ENCODE data around the gene TOR1A.
A peak's percentile ranks its signal among the peaks of the same experiment; 100 is the strongest.

Gene TOR1A

DNA sequence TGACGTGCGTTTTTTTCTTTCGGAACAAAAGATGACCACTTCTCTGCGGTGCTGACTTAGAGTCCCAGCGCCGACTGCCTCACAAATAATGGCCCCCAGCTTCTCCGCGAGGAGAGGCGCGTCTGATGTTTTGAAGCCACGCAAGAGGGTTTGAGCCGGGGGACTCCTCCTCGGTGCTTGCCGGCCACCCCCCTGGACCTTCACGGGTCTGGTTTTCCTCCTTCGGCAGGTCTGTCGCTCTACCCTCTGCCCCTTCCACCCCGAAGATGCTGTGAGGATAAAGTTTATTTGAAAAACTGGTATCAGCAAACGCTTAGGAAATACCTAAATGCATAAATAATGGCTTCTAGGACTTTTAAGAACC lies 11.9 kb upstream of the TOR1A start:
- Histone ChIP-seq H3K36me3 (peaks cover 18% of the 10 kb centered on the region), H3K9me3 (no peaks in the 10 kb centered on the region), H3K4me1 (peaks cover 13% of the 10 kb centered on the region), H3K4me3 (ENCODE audit: low read depth, low read length) (peak overlapping the region; percentile 92), H3K27me3 (no peaks in the 10 kb centered on the region)
- TF ChIP-seq, protein P1, sequence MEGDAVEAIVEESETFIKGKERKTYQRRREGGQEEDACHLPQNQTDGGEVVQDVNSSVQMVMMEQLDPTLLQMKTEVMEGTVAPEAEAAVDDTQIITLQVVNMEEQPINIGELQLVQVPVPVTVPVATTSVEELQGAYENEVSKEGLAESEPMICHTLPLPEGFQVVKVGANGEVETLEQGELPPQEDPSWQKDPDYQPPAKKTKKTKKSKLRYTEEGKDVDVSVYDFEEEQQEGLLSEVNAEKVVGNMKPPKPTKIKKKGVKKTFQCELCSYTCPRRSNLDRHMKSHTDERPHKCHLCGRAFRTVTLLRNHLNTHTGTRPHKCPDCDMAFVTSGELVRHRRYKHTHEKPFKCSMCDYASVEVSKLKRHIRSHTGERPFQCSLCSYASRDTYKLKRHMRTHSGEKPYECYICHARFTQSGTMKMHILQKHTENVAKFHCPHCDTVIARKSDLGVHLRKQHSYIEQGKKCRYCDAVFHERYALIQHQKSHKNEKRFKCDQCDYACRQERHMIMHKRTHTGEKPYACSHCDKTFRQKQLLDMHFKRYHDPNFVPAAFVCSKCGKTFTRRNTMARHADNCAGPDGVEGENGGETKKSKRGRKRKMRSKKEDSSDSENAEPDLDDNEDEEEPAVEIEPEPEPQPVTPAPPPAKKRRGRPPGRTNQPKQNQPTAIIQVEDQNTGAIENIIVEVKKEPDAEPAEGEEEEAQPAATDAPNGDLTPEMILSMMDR (IDR thresholded peaks at IDR 0.05; ENCODE audit: low read depth, low read length), result no peak
- DNase-seq, result no peak

DNA sequence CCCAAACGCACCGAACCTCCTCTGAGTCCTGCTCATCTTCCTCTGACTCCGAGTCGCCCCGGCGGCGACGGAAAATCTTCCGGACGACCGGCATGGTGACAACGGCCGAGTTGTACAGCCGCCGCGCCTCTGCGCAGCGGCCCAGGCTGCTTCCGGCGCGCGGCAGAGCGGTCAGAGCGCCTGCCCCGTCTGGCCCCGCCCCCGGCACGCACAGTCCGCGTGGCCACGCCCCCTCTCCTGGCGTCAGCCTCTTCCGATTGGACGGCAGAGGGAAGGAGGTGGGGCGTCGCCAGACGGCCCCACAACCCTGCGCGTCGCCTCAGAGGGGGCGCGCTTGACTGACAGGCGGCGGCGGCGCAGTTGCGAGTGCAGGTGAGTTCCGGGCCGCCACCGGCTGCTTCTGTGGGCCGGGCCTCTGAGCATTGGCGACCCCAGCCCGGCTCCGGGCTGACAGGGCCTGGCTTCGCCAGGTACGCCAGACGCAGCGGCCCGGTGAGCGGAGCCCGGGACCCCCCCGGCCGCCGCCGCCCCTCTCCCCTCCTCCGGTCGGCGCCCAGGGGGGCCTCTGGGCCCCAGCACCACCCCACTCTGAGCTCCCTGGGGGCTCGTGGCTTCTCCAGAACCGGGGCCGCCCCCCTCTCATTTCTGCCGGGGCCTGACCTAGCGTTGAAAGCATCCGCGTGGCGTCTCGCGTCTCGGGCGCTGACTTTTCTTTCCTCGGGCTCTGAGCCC lies 11.4 kb upstream of the TOR1A start, which contains the start of the genes C9orf78 and USP20:
Gene C9orf78 (minus strand): TSS at position 148 of the 732 bp plus-strand sequence. CDS start 54 bp downstream, at position 94.
Gene USP20 (plus strand): TSS at position 331 of the 732 bp plus-strand sequence. CDS start 17,098 bp downstream, outside the sequence.
- Histone ChIP-seq H3K4me3 (ENCODE audit: low read depth, low read length) (peak within 1 kb of the TSS; percentile 92), H3K4me1 (peaks cover 12% of the 10 kb centered on the region), H3K27me3 (no peaks in the 10 kb centered on the region), H3K9me3 (no peaks in the 10 kb centered on the region), H3K36me3 (peaks cover 21% of the 10 kb centered on the region)
- DNase-seq, result peak; percentile 99
- TF ChIP-seq, protein P1 (IDR thresholded peaks at IDR 0.05; ENCODE audit: low read depth, low read length), result no peak

DNA sequence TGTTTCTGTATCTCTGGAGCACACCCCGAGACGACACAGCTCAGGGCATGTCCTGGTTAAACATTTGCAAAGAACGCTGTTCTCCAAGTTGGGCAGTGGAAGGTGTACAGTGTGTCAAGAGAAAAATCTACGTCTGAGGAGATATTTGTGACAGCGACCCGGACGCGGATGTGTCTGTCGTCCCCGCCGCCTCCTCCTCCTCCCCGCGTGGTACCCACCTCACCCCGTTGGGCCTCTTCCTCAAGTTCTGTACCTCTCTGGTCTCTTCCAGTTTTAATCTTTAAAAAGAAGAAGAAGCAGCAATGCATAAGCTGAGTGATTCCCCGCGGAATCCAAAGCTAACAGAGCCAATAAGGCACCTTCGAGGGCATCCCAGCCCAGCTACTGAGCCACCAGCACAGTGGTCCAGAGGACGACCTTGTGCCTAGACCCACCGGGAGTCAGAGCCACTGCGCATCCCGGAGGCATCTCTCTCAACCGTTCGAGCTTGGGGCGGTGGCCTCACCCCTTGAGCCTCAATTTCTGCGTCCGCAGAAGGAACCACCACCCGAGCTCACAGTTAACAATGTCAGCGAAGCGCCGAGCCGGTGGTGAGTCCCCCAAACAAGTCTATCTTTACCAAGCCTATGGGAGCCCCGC lies 10.7 kb upstream of the TOR1A start:
- Histone ChIP-seq H3K4me1 (peaks cover 6% of the 10 kb centered on the region), H3K36me3 (peaks cover 21% of the 10 kb centered on the region), H3K9me3 (no peaks in the 10 kb centered on the region), H3K27me3 (no peaks in the 10 kb centered on the region), H3K4me3 (ENCODE audit: low read depth, low read length) (peak overlapping the region; percentile 92)
- TF ChIP-seq, protein P1 (IDR thresholded peaks at IDR 0.05; ENCODE audit: low read depth, low read length), result no peak
- DNase-seq, result no peak

DNA sequence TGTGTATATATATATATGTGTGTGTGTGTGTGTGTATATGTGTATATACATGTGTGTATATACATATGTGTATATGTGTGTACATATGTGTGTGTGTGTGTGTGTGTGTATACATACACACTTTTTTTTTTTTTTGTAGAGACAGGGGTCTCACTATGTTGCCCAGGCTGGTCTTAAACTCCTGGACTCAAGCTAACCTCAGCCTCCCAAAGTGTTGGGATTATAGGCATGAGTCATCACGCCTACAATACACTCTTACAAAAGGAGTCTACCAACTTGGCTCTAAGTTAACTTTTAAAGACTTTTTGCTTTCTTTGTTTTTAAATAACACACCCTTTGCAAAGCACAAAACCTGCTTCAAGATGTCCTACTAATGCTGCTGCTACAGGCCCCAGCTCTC lies 9.0 kb upstream of the TOR1A start:
- no peak overlapping the region for H3K4me3 ChIP-seq (ENCODE audit: low read depth, low read length)
- no peaks in the 10 kb centered on the region for H3K4me1 ChIP-seq
- no peaks in the 10 kb centered on the region for H3K27me3 ChIP-seq
- peaks cover 34% of the 10 kb centered on the region for H3K36me3 ChIP-seq
- no peak for DNase-seq
- no peaks in the 10 kb centered on the region for H3K9me3 ChIP-seq
- TF ChIP-seq, protein P1 (IDR thresholded peaks at IDR 0.05; ENCODE audit: low read depth, low read length), result no peak

DNA sequence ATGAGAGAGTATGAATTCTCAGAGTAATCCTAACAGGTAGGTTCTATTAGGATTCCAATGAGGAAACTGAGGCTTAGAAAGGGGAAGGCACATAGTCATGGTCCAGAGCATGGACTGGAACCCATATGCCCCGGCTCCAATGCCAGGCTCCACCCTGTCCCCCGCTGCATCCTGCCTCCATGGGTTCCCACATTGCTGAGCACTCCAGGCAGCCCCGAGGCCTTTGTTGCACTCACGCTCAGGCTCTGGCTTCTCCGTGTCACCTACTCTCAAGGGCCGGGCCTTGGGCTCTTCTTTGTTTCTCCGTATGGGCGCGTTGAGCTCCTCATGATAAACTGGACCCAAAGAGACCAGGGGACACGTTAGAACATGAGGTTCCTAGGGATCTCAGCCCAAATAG lies 5.0 kb upstream of the TOR1A start:
- no peaks in the 10 kb centered on the region for H3K27me3 ChIP-seq
- H3K9me3 ChIP-seq, result no peaks in the 10 kb centered on the region
- no peaks in the 10 kb centered on the region for H3K4me1 ChIP-seq
- DNase-seq, result no peak
- H3K36me3 ChIP-seq, result peaks cover 36% of the 10 kb centered on the region
- TF ChIP-seq, protein P1 (IDR thresholded peaks at IDR 0.05; ENCODE audit: low read depth, low read length), result no peak
- H3K4me3 ChIP-seq (ENCODE audit: low read depth, low read length), result no peak overlapping the region

DNA sequence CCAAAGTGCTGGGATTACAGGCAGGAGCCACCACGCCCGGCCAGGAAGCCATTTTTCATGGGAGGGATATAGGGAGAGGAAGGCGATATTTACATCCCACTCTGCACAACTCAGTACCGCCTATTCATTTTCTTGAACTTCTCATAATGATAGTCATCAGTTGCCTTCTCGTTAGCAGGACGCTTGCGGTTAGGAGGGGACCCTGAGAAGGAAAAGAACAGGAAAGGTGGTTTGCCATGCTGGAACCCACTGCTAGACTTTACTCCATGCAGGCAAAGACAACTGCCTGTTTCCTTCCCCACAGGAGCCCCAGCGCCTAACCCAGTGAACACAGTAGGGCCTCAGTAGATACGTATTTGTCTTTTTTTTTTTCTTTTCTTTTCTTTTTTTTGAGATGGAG lies 4.1 kb upstream of the TOR1A start:
- H3K9me3 ChIP-seq, result no peaks in the 10 kb centered on the region
- TF ChIP-seq, protein P1 (IDR thresholded peaks at IDR 0.05; ENCODE audit: low read depth, low read length), result no peak
- peaks cover 33% of the 10 kb centered on the region for H3K36me3 ChIP-seq
- H3K4me3 ChIP-seq (ENCODE audit: low read depth, low read length), result no peak overlapping the region
- H3K27me3 ChIP-seq, result no peaks in the 10 kb centered on the region
- no peaks in the 10 kb centered on the region for H3K4me1 ChIP-seq
- no peak for DNase-seq
